Measurements from ENCODE around the gene ALOX5AP. TPM values are rescaled to one million over a fixed set of nuclear protein-coding genes. Genes with fewer than 3 reads are reported as not detected.

Gene ALOX5AP
- total and polyA plus RNA-seq, 9 of the 15 experiments (the other 6 are each of a cell fraction or from before 2014, with no cell fraction given) = 0.31 TPM; not detected in 8

DNA sequence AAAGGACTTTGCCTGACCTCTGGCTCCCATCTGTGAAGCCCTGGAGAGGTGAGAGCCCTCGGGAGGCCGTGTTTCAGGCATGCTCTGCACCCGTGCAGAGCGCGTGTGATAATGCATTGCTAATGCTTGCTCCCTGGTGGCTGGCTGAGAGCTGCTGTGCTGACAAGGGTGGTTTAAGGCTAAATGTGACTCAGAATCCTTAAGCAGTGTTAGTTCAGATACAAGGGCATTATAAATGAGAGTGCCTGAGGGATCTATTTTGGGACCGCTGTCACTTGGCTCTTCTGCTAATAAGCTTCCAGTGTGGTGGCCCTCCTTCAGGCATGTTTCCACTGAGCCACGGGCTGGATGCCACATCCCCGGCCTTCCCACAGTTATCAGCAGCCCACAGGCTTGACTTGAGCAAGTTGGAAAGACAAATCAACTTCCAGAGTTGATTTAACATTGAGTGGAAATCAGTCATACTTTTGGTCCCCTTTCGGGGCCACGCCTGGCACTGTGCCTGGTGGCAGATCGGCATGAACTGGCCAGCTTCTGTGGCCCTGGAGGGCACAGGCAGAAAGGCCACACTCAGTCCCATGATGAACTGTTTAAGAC, 17.0 kb downstream of the ALOX5AP start:
- H4K20me1 ChIP-seq (replicated peaks; ENCODE audit: control insufficient read depth, insufficient read depth, low read length) = no peaks in the 10 kb centered on the region
- FAIRE-seq = no peak

More for the DNA sequence above, 17.0 kb downstream of the ALOX5AP start:
- Histone ChIP-seq H3K36me3 (ENCODE audit: control insufficient read depth, insufficient read depth, low read length) (no peaks in the 10 kb centered on the region), H3K4me1 (replicated peaks in 1 of 2; ENCODE audit: control insufficient read depth in 2 of 2, insufficient read depth in 2 of 2, low read length in 2 of 2) (no peaks in the 10 kb centered on the region), H3K9me3 (replicated peaks; ENCODE audit: control insufficient read depth, insufficient read depth, low read depth, low read length) (no peaks in the 10 kb centered on the region), H3K9ac (ENCODE audit: insufficient read depth in 1 of 2, low read depth in 2 of 2, low read length in 2 of 2) (no peak overlapping the region), H3K9me1 (ENCODE audit: control insufficient read depth, insufficient read depth, low read length) (no peaks in the 10 kb centered on the region), H3K4me2 (ENCODE audit: insufficient read depth, low read length) (no peak overlapping the region), H2AFZ (ENCODE audit: low read depth, low read length) (no peak overlapping the region), H3K4me3 (no peak overlapping the region), H3K27me3 (ENCODE audit: control insufficient read depth in 2 of 2, insufficient read depth in 2 of 2, low read length in 2 of 2) (peaks cover 2 to 21% of the 10 kb centered on the region in 2 experiments; a peak in 4 of 5 replicates), H3K27ac (ENCODE audit: extremely low read depth, low read depth, low read length) (no peak overlapping the region), H3K79me2 (ENCODE audit: control insufficient read depth, insufficient read depth, low read length) (no peaks in the 10 kb centered on the region)
- ChIA-PET CTCF (ENCODE audit: low intra/inter-chr PET ratio) (no interaction called here), POLR2A (interaction anchor here (0.6 kb wide), 1 partner anchor 53 kb away, joined by 3 read pairs; no protein-coding TSS in a partner anchor)
- in situ Hi-C loops (cut with MboI) = no loop called here
- TF ChIP-seq KAT7 (CRISPR knock-in tag; IDR thresholded peaks at IDR 0.05; ENCODE audit: borderline replicate concordance) (no peak), ZNF124 (CRISPR knock-in tag; IDR thresholded peaks at IDR 0.05) (no peak)
- TF ChIP-seq, protein P1, sequence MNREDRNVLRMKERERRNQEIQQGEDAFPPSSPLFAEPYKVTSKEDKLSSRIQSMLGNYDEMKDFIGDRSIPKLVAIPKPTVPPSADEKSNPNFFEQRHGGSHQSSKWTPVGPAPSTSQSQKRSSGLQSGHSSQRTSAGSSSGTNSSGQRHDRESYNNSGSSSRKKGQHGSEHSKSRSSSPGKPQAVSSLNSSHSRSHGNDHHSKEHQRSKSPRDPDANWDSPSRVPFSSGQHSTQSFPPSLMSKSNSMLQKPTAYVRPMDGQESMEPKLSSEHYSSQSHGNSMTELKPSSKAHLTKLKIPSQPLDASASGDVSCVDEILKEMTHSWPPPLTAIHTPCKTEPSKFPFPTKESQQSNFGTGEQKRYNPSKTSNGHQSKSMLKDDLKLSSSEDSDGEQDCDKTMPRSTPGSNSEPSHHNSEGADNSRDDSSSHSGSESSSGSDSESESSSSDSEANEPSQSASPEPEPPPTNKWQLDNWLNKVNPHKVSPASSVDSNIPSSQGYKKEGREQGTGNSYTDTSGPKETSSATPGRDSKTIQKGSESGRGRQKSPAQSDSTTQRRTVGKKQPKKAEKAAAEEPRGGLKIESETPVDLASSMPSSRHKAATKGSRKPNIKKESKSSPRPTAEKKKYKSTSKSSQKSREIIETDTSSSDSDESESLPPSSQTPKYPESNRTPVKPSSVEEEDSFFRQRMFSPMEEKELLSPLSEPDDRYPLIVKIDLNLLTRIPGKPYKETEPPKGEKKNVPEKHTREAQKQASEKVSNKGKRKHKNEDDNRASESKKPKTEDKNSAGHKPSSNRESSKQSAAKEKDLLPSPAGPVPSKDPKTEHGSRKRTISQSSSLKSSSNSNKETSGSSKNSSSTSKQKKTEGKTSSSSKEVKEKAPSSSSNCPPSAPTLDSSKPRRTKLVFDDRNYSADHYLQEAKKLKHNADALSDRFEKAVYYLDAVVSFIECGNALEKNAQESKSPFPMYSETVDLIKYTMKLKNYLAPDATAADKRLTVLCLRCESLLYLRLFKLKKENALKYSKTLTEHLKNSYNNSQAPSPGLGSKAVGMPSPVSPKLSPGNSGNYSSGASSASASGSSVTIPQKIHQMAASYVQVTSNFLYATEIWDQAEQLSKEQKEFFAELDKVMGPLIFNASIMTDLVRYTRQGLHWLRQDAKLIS (CRISPR knock-in tag; IDR thresholded peaks at IDR 0.05) = no peak
- WGBS (ENCODE audit: insufficient coverage, low coverage, missing lambda C conversion rate) = 0% methylated on average over 7 of the region's 11 CpGs
- BruUV-seq (replicated peaks) = no TSS peak
- DNase-seq (ENCODE audit: extremely low read depth in 1 of 4, low spot score in 3 of 4) (no peak), ATAC-seq (no peak)
- intact Hi-C loops (cut with micrococcal nuclease) = no loop called here

Data from K562 (cell line).